Lower leg skin (tissue), 4 donors: ENCODE measurements around the gene EHBP1. TPM values are rescaled to one million over a fixed set of nuclear protein-coding genes. Genes with fewer than 3 reads are reported as not detected.

ENCODE experiments used
- DNase-seq, 2 donors: peaks; one replicate each; pipeline ENCODE4 v3.0.0-alpha.2; 2019; ENCODE audit warnings: low spot score in 2 of 2
- H3K4me3 ChIP-seq: fragments of 200-600 bp; sonication (generic); 2 replicates; pipeline ENCODE4 v1.5.1; 2017; ENCODE audit warnings: mild to moderate bottlenecking, low read depth; ENCODE audit not compliant: poor library complexity, severe bottlenecking
- CTCF ChIP-seq, 3 donors: fragments of 450-650 bp; IDR thresholded peaks; one replicate each; pipeline ENCODE4 v1.5.1; 2016; ENCODE audit warnings: antibody characterized with exemption in 3 of 3, mild to moderate bottlenecking in 3 of 3, moderate library complexity in 2 of 3
- POLR2A ChIP-seq, 2 donors: fragments of 450-650 bp; IDR thresholded peaks; one replicate each; pipeline ENCODE4 v1.6.1; 2016 to 2017; ENCODE audit warnings: antibody characterized with exemption in 2 of 2, mild to moderate bottlenecking in 1 of 2, moderate library complexity in 1 of 2
- WGBS, 2 donors: methylation state at CpG; one replicate each; pipeline ENCODE4 v1.1.5; 2018; 5-methylcytosine and 5-hydroxymethylcytosine counted together
- intact Hi-C: fragments of 100-400 bp; cut with DNase I; formaldehyde crosslinking; loops from one replicate; pipeline ENCODE4 v1.15.0; 2023; ENCODE audit warnings: low total_unique reads
- total RNA-seq, 4 donors: library from RNA; depleted of rRNA; stranded (reverse); fragments of >200 nt; gene quantifications; one replicate each; pipeline ENCODE4 v1.1.0, GENCODE V29; 2016

EHBP1 gene
- total RNA-seq, 4 donors from 2014 or later, result 33.8 to 67.8 (median 51.2) TPM

GRCh38 chr2:62716768-62717167, 11.3 kb downstream of the EHBP1 start:
- 83 to 86% methylated on average over 4 of the region's 4 CpGs for WGBS, 2 donors
- no peak overlapping the region for H3K4me3 ChIP-seq
- intact Hi-C loops, result no loop called here
- no peak for DNase-seq
- TF ChIP-seq POLR2A (IDR thresholded peaks at IDR 0.05), result no peak
- no peak for TF ChIP-seq CTCF (IDR thresholded peaks at IDR 0.05)

- TF ChIP-seq POLR2A (IDR thresholded peaks at IDR 0.05) (no peak), CTCF (IDR thresholded peaks at IDR 0.05) (no peak)
- H3K4me3 ChIP-seq, result no peak overlapping the region
- DNase-seq, result no peak
- intact Hi-C loops, result no loop called here
- WGBS, 2 donors, result 93 to 94% methylated on average over 4 of the region's 4 CpGs
These were observed 12.1 kb downstream of the EHBP1 start for GRCh38 chr2:62717503-62718081.

- intact Hi-C loops, result no loop called here
- 96 to 97% methylated on average over 2 of the region's 2 CpGs for WGBS, 2 donors
- TF ChIP-seq POLR2A (IDR thresholded peaks at IDR 0.05) (no peak), CTCF (IDR thresholded peaks at IDR 0.05) (no peak)
- DNase-seq, result no peak
- no peak overlapping the region for H3K4me3 ChIP-seq
These were observed 12.8 kb downstream of the EHBP1 start for GRCh38 chr2:62718225-62718822.

- intact Hi-C loops, result no loop called here
- TF ChIP-seq CTCF (IDR thresholded peaks at IDR 0.05), result no peak
- TF ChIP-seq POLR2A (IDR thresholded peaks at IDR 0.05), result no peak
- DNase-seq, result no peak
These were observed 14.2 kb downstream of the EHBP1 start for GRCh38 chr2:62719757-62720156.

GRCh38 chr2:62722679-62723078, 17.2 kb downstream of the EHBP1 start:
- no peak for DNase-seq
- intact Hi-C loops, result no loop called here
- no peak overlapping the region for H3K4me3 ChIP-seq
- TF ChIP-seq POLR2A (IDR thresholded peaks at IDR 0.05) (no peak), CTCF (IDR thresholded peaks at IDR 0.05) (no peak)

More at GRCh38 chr2:62719757-62720156, 14.2 kb downstream of the EHBP1 start:
- no peak overlapping the region for H3K4me3 ChIP-seq

GRCh38 chr2:62723253-62723652, 17.7 kb downstream of the EHBP1 start:
- no peak overlapping the region for H3K4me3 ChIP-seq
- intact Hi-C loops, result no loop called here
- WGBS, 2 donors, result 75 to 89% methylated on average over 1 of the region's 1 CpG
- no peak for TF ChIP-seq CTCF (IDR thresholded peaks at IDR 0.05)
- no peak for TF ChIP-seq POLR2A (IDR thresholded peaks at IDR 0.05)
- DNase-seq, result no peak
